T1000 (cell line): ENCODE data around the gene AOAH.

Experiments
- DNase-seq: peaks from one replicate; lab custom pipeline; 2025; ENCODE audit warnings: mixed read lengths; lab: John Stamatoyannopoulos, UW

Gene AOAH

DNA sequence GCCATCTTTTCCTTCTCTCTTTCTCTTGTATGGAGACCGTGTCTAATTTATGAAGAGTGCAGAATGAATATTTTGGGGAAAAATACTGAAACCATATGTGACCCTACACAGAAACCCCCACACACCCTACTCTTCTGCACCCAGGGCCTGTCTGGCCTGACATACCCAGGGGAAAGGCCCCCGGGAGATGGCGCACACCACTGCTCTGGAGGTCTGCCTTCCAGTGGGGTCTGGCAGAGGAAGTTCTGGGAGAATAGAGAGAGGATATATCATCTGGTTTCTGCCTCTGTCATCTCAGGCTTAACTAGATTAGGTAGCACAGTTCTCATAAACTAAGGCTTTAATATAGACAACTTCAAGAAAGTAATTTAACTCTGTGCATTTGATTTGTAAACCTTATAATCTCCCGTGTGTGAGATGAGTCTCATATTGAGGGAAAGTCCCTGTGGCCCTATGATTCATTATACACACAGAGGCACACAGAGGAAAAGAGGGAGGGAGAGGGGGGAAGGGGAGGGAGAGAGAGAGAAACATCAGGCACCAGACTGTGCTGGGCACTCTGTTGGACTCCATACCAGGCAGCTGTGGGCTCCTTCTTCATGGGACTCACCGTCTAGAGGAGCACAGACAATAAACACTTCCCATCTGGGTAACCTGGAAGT, 123.3 kb downstream of the AOAH start:
- DNase-seq: no peak

DNA sequence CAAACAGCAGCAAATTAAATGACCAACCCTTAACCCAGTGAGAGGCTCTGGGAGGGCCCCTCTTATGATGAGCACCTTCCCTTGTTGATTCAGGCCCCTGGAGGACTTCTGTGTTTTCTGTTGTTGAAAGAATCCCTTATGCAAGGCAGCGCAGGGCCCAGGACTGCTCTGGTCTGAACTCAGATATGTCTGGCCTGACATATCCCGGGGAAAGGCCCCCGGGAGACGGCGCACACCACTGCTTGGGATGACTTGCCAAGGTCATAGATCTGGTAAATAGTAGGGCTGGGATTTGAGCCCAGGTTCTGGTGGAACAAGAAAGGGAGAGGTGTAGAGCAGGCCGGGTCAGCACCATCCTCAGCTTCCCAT, 124.0 kb downstream of the AOAH start:
- no peak for DNase-seq

DNA sequence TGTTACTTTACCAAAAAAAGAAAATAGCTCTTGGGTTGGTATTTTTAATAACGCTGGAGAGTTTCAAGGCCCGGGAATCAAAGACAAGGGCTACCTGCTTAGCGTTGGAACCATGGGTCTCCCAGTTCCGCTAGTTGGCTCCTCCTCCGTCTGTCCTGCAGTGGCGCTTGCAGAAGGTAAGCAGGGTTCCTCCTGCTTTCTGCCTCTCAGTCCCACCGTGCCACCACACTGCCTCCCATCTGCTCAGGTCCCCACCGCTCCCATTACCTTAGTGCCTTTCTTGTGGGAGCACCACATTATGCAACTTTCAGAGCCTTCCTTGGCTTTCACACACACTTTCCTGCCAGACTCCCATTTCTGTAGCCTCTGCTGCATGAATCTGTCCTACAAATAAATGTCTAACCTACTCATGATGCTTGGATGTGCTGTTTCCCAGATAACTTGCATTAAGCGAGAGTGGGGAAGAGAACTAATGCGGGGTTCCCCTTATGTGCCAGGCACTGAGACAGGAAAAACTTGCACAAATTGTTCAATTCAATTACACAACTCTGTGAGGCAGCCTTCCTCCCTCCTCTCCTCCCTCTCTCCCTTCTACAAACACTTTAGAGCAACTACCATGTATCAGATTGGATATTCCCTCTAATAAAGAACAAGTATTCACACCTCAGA, 124.5 kb downstream of the AOAH start:
- no peak for DNase-seq

DNA sequence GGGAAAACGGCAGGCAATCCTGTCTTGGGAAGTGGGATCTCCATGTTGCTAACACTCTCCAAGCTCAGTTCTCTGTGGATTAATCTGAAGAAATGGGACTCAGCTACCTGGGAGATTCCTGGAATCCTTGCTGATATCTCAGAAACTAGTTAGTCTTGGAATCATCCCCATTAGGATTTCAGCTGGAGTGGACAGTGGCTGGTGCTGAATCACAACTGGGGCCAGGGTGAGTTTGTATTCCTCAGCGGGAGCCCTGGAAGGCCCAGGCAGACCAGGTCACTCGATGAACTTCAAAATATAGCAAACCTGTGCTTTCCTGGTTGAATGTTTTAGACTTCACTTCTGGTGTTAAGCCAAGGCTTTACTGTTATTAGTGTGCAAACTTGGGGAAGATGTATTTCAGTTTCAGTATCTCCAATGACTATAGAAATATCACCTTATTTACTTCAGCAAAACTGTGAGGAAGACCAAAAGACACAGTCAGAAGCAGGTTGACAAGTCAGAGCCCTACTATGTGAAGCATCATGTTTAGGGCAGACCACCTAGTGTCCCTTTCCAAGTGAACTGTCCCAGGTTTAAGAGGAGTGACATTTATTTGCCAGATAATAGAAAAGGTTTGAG, 126.1 kb downstream of the AOAH start:
- DNase-seq: no peak

DNA sequence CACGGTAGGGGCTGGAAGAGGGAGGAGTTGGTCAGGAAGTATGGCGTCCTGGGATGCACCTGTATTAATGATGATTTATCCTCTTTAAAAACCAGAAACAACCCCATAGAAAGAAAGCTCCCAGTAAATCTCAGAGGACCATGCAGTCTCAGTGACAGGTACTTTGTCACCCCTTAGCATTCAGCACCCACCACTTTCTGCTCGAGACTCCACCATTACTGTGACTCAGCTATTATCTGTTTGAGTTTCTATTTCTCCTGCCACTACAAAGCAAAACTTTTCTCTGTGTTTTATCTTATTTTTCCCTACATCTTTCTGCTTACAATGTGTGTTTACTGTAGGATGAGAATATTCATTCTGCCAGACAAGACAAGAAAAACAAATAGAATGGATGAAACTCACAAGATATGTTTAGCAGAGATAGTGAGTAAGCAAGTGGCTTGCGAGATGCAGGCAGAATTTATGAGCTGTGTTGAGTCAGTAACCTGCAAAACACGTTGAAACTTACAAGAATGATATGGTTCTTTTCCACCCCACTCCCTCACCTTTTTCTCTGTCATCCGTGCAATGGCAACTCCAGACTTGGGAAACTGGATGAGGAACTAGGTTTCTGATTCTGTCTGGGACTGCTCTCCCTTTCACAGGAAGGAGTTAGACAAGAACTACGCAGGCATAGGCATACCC, 127.1 kb downstream of the AOAH start:
- DNase-seq: no peak

DNA sequence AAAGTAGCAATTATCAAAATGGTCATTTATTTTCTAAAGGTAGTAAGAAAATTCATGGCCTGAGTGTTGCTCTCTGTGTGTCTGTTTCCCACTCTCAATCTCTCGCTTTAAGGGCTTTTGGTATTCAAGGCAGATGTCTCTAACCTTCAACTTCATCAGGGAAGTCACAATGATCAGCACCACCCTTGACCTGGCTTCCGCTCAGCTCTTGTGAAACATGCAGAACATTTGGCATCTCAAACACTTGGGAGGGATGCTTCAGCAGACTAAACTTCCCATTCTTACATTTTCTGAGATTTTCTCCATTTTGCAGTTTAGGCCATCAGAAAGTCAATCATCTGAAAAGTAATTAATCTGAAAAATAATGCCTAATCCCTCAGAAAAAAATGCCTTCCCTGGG, 129.8 kb downstream of the AOAH start:
- DNase-seq: no peak

DNA sequence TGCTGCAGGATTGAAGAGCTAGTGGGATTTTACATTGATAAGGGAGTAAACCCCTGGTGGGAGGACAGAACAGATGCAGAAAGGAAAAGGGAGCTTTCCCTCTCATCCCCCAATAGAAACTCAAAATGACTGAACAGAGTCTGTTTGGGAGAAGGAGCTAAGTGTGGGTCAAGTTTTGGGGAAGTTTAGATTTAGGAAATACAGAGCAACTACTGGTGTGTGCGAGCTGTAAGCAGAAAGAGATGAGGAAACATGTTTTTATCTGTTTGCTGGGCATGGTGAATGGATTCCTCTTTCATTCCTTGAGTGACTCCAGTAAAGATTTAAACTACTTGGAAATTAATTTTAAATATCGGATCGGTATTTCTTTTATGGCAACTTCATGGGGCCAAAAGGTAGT, 132.7 kb downstream of the AOAH start:
- DNase-seq: no peak

DNA sequence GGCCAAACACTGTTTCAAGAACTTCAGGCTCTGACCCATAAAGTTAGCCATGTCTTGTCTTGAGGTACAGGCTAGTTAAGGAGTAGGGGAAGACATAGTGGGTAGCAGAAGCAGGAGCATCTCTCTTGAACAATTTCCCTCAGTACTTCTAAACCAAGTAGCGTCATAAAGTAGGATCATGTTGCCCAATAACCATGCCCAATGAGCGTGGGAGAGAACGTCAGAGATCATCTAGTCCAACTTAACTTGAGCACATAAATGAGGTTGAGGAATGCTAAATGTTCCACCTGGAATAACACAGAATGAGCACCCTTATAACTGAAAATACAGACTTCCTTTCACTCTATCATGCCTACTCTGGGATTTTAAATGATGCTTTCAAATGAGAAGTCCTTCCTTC, 134.9 kb downstream of the AOAH start:
- DNase-seq: no peak

DNA sequence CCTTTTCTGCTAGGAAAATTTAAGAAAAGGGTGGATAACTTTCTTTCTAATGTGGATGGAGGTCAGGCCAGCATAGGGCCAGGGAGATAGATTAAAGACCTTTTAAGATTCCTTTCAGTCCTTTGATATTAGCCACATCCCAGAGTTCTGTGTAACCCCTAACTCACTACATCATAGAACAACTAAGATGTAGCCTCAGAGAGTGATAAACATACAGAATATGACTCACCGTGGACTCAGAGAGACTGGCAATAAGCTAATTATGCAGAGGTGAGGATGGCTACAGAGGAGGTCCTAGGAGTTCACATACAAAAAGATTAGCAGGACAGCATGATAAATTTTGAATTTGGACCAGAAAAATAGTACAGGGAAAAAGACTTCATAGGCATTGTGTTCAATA, 141.0 kb downstream of the AOAH start:
- no peak for DNase-seq

DNA sequence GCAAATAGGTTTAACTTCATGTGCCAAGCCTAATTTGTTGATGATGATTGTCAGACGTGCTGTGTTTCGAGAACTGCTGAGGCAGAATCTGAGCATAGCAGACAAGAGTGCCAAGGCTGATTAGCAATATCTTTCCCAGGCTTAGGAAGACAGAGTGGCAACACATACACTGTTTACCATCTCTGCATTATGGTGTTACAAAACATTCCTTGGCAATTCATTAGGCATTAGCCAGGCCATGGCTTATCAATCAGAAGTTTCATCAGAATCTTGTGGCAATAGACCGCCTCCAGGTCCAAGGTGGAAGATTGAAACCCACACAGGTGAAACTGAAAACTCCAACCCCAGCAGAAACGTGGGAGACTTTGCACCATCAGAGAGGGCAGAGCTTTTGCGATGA, 148.5 kb downstream of the AOAH start:
- DNase-seq: no peak

DNA sequence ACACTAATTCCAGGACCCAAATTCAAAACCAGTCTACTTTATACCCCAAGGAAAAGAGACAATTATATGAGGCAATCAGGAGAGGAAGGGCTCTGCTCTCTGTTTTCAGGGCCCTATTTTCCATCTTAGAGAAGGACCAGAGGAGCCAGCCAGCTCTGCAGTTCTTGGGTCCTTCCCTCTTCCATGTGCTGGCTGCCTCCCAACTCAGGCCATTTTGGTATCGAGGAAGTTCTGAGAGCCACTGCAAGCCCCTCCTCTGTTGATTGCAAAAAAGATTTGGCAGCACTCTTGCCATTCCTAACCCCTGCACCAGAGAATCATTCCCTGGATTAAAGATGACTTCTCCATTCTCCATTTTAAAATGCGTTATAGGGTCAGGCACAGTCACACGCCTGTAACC, 151.2 kb downstream of the AOAH start:
- DNase-seq: no peak

DNA sequence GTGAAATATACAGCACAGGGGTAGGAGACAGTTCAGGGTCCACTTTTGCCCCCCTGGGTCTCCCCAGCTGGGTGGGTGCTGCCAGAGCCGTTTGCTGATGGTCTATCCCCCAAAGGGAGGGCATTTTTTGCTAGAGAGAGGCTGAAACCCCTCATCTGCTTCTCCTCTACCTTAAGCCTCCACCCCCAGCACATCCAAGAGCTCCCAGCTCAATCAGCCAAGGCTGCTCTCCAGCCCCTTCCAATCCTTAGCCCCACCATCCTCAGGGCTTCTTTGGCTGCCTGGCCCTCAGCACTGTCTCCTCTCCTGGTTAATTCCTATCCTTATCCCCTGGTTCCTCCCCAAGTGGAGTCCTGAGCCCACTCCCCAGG, 153.1 kb downstream of the AOAH start:
- DNase-seq: no peak

DNA sequence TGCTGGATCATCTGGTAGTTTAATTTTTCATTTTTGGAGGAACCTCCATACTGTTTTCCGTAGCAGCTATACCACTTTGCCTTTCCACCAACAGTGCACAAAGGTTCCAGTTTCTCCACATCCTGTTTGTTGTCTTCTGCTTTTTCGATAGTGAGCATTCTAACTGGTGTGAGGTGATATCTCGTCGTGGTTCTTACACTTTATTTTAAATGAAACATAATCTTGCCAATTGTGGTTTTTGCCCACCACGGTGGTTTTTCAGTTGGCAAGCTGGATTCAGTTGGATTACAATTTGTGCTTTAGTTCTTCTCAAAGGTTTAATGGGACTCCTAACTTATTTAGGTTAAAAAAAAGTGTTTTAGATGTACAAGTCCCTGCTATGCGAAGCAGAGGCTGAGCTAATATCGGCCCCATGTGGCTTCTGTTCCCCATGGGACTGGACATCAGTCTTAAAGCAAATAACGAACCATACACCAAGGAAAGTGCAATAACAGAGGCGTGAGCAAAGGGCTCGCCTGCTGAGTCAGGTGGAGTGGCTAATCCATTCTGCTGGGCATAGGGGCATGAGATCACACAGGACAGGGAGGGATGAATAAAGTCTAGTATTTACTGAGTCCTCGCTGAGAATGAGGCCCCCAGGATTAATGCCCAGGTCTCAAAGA, 153.6 kb downstream of the AOAH start:
- DNase-seq: no peak

DNA sequence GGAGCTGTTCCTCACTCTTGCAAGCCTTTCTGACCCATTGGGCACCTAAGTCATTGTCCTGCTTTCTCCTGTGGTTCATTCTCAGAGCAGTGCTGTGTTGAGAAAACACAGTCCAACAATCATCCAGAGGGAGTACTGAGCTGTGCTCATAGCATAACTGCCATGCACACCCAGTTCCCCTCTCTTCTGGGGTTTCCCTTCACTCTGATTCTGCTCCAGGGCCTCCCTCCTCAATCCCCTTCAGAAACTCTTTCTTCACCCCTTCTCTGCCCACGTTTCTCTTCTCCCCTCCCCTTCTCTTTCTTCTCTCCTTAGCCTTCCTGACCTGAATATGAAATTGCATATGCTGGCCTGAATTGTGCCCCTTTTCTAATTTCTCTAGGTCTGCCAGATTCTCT, 155.8 kb downstream of the AOAH start:
- no peak for DNase-seq

DNA sequence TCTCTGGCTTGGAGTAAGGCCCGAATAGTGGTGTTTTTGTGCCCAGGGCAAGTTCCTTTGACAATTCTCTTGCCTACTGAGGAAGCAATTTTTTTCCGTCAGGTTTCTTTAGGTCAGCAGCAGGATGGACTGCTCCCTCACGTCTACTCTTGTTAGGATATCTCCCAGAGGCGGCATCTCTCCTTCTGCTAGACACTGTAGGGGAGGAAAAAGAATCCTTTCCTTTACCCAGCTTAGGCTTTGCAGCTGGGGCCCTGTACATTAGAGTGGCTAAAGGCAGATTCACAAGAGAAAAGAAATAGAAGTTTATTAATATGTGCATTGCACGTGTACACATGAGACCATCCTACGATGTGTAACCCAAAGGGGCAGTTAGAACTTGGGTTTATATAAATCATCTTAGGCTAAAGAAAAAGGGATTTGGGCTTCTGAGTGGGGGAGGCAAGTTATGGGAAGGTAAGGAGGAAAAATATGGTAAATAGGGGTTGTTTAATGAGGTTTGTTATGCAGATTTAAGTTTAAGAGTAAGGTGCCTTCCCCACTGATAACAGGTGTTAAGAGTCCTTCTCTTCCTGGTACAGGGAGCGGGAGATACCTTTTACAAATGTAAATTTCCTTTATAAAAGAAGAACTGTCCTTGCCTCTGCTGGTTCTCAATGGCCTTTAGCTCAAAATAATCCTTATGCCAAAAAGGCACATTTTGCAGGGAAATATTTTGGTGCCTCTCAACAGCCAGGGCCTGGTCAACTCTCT, 156.4 kb downstream of the AOAH start:
- DNase-seq: no peak

DNA sequence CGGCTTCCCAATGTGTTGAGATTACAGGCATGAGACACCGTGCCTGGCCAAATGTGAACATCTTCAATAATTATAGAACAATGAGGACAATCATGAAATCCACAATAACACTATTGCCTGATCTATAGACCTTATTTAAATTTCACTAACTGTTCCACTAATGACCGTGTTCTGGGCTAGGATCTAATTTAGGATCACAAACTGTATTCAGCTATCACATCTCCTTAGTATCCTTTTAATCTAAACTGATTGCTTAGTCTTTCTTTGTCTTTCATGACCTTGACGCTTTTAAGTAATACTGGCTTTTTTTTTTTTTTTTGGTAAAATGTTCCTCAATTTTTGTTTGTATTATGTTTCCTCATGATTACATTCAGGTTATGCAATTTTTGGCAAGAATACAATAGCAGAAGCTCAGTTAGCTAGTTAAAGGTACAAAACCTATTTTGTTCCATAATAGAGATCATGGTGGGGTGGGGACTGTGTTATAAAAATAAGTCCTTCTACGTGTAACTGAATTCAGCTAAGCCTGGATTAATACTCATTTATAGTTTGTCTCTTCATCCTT, 158.4 kb downstream of the AOAH start:
- no peak for DNase-seq

DNA sequence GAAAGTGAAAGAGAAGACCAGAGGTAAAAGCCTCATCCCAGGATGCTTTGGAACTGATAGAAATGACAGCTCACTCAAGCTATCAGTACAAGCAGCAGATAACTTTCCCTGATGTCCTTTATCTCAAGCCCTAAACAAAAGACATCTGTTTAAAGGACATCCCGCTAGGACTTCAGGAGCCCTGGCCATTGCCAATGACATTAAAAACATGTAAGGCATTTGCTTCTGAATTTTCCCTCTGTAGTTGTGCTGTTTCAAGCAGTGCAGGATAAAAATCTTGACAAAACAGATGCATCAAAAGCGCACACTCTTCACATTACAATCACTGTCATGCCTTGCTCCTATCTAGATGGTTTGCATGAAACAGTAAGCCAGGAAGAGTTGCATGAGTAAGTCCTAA, 159.8 kb downstream of the AOAH start:
- no peak for DNase-seq

DNA sequence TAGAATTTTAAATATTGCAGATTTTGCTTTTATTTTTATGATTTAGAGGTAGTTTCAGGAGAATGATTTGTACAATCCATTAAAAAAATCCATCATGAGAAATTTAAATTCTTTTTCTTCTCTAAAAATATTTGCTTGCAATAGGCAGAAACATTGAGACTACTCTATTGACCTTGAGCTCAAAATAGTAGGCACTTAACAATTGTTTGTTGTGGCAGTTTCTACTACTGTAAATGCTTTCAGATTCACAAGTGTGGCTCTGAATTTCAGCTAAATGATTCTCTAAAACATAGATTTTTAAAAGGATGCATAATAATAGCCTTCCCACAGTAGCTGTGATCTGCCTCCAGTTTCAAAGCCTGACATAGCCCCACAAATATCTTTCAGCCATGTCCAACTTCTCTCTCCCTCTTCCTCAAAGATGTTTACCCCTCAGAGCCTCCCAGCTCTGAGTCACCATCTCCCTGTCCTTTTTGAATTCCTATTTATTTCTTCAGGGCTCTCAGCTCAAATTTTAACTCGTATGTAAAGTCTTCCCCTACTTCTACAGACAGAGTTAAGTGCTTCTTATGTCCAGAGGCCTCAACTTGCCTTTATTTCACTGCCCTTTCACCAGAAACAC, 160.5 kb downstream of the AOAH start:
- DNase-seq: no peak

DNA sequence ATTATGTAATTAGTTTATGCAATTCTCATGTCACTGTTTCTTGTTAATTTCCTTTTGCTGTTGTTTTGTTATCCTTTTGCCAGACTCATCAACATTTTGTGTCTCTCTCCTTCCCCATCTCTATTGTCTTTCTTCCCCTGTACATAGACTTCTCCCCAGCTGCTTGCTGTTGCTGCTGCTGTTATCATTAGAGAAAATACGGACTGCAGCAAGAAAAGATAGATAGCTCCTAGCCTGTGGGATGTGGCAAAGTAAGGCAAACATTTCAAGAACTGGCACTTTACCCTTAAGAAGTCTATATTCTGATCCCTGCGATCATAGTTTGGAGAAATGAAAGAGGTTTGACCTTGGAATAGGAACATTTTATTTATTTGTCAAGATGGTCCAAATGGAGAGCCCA, 162.2 kb downstream of the AOAH start:
- no peak for DNase-seq

DNA sequence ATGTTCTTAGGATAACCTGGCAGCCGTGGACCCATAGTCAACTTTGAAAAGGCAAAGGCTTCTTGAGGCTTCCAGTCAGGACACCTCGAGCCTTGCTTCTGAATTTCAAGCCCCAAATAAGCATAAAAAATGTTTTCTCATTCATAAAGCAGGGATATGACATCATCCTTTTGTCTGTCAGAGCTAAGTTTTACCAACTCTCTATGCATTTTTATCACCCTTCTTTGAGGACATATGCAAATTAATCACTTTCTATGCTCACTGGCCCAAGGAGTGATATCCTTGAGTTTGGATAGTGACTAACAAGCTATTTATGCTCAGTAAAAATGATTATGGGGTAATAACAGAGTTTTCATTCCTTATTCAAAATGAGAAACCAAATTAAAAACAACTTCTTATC, 175.3 kb downstream of the AOAH start:
- DNase-seq: no peak

DNA sequence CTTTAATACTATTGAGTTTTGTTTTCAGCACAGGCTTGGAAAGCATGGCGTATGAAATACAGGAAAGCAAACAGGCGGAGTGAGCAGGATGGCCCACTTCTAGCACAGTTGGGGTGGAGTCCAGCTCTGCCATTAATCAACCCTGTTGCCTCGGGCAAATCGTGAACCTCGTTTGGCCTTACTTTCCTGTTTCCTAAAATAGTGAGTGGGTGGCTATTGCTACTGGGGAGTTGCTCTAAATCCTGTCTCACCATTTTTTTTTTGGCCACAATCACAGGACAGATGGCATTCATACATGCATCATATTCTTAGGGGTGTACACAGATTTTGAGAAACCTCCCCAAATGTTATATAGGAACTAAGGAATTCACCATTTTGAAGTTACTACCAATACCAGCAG, 176.9 kb downstream of the AOAH start:
- no peak for DNase-seq
